OCI-LY7 (cell line): Measurements from ENCODE around the gene NF2. TPM values are rescaled to one million over a fixed set of nuclear protein-coding genes. Genes with fewer than 3 reads are reported as not detected.
A peak's percentile ranks its signal among the peaks of the same experiment; 100 is the strongest.

ENCODE experiments used
- BruUV-seq: library from RNA; stranded (reverse); fragments of 400-500 nt; replicated peaks from 2 replicates; lab custom pipeline; 2021; lab: Mats Ljungman, UMichigan
- CTCF ChIA-PET: fragments of 300-600 bp; sonication (Branson Sonifier 250); formaldehyde crosslinking; loops from one replicate; lab custom pipeline; 2022; ENCODE audit warnings: antibody characterized with exemption; ENCODE audit not compliant: unreplicated experiment; lab: Charles Lee
- POLR2A ChIA-PET: fragments of 300-600 bp; sonication (Branson Sonifier 250); formaldehyde crosslinking; loops from one replicate; lab custom pipeline; 2022; ENCODE audit warnings: antibody characterized with exemption; lab: Charles Lee
- DNase-seq: peaks from one replicate; pipeline ENCODE4 v3.0.0-alpha.2; 2015; ENCODE audit warnings: low spot score
- H2AFZ ChIP-seq: fragments of 200-600 bp; sonication (generic), shearing (Covaris generic); 2 replicates; pipeline ENCODE4 v1.6.1; 2014; ENCODE audit warnings: mild to moderate bottlenecking, antibody characterized with exemption, low read length, moderate library complexity
- H3K27ac ChIP-seq: fragments of 200-600 bp; sonication (generic); 2 replicates; pipeline ENCODE4 v1.5.1; 2014; ENCODE audit warnings: mixed run types, low read depth, mild to moderate bottlenecking, moderate library complexity, low read length, inconsistent platforms; ENCODE audit not compliant: poor library complexity, severe bottlenecking
- H3K36me3 ChIP-seq: fragments of 200-600 bp; sonication (generic); 2 replicates; pipeline ENCODE4 v1.6.1; 2014; ENCODE audit warnings: mild to moderate bottlenecking, antibody characterized with exemption, low read length, moderate library complexity, mixed read lengths; ENCODE audit not compliant: insufficient read depth
- H3K4me1 ChIP-seq: fragments of 200-600 bp; sonication (generic); 2 replicates; pipeline ENCODE4 v1.5.1; 2014; ENCODE audit warnings: mild to moderate bottlenecking, low read length; ENCODE audit not compliant: insufficient read depth, poor library complexity, severe bottlenecking
- H3K4me2 ChIP-seq: fragments of 200-600 bp; sonication (generic); 2 replicates; pipeline ENCODE4 v1.6.1; 2014; ENCODE audit warnings: mild to moderate bottlenecking, low read length
- H3K4me3 ChIP-seq: fragments of 200-600 bp; sonication (generic); 2 replicates; pipeline ENCODE4 v1.5.1; 2014; ENCODE audit warnings: mild to moderate bottlenecking, low read depth, low read length; ENCODE audit not compliant: poor library complexity, severe bottlenecking
- H3K79me2 ChIP-seq: fragments of 200-600 bp; sonication (generic); 2 replicates; pipeline ENCODE4 v1.6.1; 2016; ENCODE audit warnings: low read depth, mild to moderate bottlenecking, low read length, moderate library complexity, mixed read lengths; ENCODE audit not compliant: insufficient read depth
- H3K9me2 ChIP-seq: fragments of 200-600 bp; sonication (generic); 2 replicates; pipeline ENCODE4 v1.6.1; 2016; ENCODE audit warnings: mild to moderate bottlenecking, low read length, mixed read lengths; ENCODE audit not compliant: insufficient read depth
- H3K9me3 ChIP-seq: fragments of 200-600 bp; sonication (generic); 2 replicates; pipeline ENCODE4 v1.6.1; 2014; ENCODE audit warnings: mild to moderate bottlenecking, mixed run types, low read length, mixed read lengths
- H4K20me1 ChIP-seq: fragments of 200-600 bp; sonication (generic); 2 replicates; pipeline ENCODE4 v1.6.1; 2014; ENCODE audit warnings: mild to moderate bottlenecking, antibody characterized with exemption, low read length, moderate library complexity, mixed read lengths; ENCODE audit not compliant: insufficient read depth
- EZH2phosphoT487 ChIP-seq: fragments of 200-600 bp; sonication (generic); IDR thresholded peaks from 2 replicates; pipeline ENCODE4 v1.6.1; 2018; ENCODE audit warnings: low read depth, borderline replicate concordance, mild to moderate bottlenecking, mixed run types, antibody characterized with exemption, low read length, moderate library complexity, mixed read lengths
- intact Hi-C: fragments of 100-400 bp; cut with micrococcal nuclease; formaldehyde crosslinking; loops from one replicate; pipeline ENCODE4 v1.10.0; 2022; ENCODE audit not compliant: unreplicated experiment
- total RNA-seq, 2 experiments: library from RNA; depleted of rRNA in 1 of 2; stranded (reverse); fragments of >200 nt in 1 of 2; shearing (Covaris generic) in 1 of 2; gene quantifications; 2 replicates each; pipeline ENCODE4 v1.2.3, GENCODE V29; 2014 to 2022
- TF ChIP-seq, protein P1 (sequence below): fragments of 200-600 bp; sonication (generic); conservative IDR thresholded peaks from 2 replicates; pipeline ENCODE4 v1.5.1; 2014; ENCODE audit warnings: mild to moderate bottlenecking, antibody characterized with exemption, low read length, moderate library complexity, mixed read lengths

NF2 gene
- total RNA-seq, 2 experiments from 2014 or later = 22.2 to 34.8 TPM

DNA sequence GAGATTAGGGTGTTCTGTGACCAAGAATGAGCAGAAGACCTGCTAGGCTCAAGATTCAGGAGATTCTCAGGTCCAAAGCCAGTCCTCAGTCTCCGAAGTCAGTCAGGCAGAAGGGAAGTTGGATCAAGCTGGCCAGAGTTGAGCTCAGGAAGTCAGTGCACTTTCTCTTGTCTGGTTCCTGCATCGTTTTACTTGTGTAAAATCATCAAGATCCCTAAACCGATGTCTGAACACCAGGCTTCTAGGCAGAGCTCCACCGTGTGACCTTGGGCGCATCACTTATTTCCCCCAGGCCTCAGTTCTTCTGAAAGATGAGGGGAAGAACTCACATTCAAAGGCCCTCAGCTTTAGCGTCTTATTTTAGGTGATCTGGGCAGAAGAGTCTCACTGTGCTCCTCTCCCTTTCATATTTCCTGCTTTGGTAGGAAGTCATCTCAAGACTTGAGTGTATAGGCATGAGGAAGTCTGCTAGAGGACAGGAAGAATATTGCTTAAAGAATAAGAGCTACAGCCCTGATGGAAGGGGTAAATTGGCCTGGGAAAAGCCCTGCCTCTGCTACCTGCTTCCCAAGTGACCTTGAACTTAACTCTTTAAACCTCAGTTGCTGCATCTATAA is 20.2 kb downstream of the NF2 start:
- Histone ChIP-seq H3K4me2 (no peak overlapping the region), H3K79me2 (peaks cover 4% of the 10 kb centered on the region), H3K4me3 (no peak overlapping the region), H3K9me2 (no peaks in the 10 kb centered on the region), H3K9me3 (no peaks in the 10 kb centered on the region), H3K27ac (no peak overlapping the region), H4K20me1 (peaks cover 5% of the 10 kb centered on the region; the same call in 1 of the 2 replicates), H3K36me3 (no peaks in the 10 kb centered on the region), H3K4me1 (peaks cover 11% of the 10 kb centered on the region), H2AFZ (no peak overlapping the region)
- ChIA-PET CTCF (no interaction called here), POLR2A (interaction anchor here (1.0 to 1.1 kb wide), 2 partner anchors 11 to 20 kb away, joined by 3 to 4 read pairs; no protein-coding TSS in a partner anchor)
- BruUV-seq = no TSS peak
- TF ChIP-seq, protein P1, sequence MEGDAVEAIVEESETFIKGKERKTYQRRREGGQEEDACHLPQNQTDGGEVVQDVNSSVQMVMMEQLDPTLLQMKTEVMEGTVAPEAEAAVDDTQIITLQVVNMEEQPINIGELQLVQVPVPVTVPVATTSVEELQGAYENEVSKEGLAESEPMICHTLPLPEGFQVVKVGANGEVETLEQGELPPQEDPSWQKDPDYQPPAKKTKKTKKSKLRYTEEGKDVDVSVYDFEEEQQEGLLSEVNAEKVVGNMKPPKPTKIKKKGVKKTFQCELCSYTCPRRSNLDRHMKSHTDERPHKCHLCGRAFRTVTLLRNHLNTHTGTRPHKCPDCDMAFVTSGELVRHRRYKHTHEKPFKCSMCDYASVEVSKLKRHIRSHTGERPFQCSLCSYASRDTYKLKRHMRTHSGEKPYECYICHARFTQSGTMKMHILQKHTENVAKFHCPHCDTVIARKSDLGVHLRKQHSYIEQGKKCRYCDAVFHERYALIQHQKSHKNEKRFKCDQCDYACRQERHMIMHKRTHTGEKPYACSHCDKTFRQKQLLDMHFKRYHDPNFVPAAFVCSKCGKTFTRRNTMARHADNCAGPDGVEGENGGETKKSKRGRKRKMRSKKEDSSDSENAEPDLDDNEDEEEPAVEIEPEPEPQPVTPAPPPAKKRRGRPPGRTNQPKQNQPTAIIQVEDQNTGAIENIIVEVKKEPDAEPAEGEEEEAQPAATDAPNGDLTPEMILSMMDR = no peak
- TF ChIP-seq EZH2phosphoT487 = no peak
- DNase-seq = no peak
- intact Hi-C loops = no loop called here

DNA sequence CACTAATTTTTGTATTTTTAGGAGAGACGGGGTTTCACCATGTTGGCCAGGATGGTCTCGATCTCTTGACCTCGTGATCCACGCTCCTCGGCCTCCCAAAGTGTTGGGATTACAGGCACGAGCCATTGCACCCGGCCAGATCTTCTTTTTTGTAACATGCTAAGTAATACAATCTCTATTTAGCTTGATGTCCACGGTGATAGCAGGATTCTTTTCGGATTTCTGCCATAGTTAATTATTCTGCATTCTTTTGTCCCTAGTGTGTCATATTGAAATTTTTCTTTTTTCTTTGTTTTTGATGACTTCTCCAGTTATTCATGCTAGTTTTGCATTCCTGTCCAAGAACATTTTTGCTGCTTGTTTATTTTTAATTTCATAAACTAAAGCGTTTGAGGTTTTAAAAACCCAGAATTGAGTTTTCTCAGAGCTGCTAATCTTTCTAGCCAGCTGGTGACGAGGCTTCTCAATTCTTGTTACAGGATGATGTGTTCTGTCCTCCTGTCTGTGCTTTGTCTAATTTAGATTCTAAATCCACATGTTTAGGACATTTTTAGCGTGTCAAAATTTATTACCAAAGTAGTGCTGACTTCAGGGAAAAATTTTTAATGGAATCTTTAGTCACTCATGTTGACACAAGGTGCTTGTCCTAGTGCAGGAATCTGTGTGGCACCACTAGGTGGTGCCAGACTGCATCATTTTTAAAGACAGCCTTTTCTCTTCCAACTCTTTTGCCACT is 21.8 kb downstream of the NF2 start:
- Histone ChIP-seq H3K79me2 (peaks cover 4% of the 10 kb centered on the region), H3K4me3 (no peak overlapping the region), H3K27ac (no peak overlapping the region), H3K4me2 (no peak overlapping the region), H3K9me2 (no peaks in the 10 kb centered on the region), H3K36me3 (no peaks in the 10 kb centered on the region), H3K9me3 (no peaks in the 10 kb centered on the region), H4K20me1 (peaks cover 4% of the 10 kb centered on the region; the same call in 1 of the 2 replicates), H3K4me1 (peaks cover 11% of the 10 kb centered on the region), H2AFZ (no peak overlapping the region)
- ChIA-PET CTCF (no interaction called here), POLR2A (interaction anchor here (0.7 kb wide), 1 partner anchor 1587 kb away, joined by 3 read pairs; no protein-coding TSS in a partner anchor)
- TF ChIP-seq, protein P1 = peak; percentile 100
- no peak for TF ChIP-seq EZH2phosphoT487
- intact Hi-C loops = no loop called here
- DNase-seq = peak; percentile 60
- no TSS peak for BruUV-seq
